Measurements from ENCODE around the gene SIDT2.

DNA sequence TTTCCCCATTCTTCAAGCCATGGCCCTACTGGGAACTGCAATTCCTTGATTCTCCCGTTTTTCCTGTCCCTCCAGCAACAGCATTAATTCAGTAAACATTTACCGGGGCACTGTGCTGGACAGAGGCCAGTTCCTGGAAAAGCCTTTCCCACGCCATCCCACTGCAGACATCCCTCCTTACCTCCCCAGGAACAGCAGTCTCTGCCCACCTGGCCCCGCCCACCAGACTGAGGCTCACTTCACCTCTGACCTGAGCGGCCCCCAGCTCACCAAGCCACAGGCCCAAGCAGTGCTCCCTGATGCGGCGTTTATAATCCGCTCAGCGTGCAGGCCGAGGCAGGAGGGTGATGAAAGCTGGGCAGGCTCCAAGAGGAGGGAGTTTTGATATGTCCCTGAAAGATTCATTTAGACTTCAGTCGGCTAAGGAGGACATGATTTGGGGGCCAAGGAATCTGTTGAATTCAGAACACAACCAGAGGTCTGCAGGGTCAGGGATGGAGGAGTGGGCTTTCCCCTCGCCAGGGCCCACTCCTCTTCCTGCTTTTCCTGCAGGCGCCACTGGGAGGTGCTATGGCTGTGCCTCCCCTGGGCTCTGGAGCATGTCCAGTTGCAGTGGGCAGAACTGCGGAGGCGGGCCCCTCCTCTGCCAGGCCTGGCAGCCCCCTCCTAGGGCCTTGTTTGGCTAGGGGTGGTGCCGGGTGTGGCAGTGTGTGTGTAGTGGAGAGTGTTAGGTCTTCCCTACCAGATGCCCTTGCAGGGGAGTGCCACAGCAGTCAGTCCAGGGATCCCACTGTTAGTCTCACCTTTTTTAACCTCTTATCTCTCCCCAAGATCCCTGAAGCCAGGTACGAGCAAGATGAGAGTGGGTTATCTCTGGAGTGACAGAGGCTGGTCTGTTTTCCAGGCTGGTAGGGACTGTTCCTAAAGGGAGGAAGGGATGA lies 19.2 kb downstream of the SIDT2 start:
- TF ChIP-seq, protein P1, sequence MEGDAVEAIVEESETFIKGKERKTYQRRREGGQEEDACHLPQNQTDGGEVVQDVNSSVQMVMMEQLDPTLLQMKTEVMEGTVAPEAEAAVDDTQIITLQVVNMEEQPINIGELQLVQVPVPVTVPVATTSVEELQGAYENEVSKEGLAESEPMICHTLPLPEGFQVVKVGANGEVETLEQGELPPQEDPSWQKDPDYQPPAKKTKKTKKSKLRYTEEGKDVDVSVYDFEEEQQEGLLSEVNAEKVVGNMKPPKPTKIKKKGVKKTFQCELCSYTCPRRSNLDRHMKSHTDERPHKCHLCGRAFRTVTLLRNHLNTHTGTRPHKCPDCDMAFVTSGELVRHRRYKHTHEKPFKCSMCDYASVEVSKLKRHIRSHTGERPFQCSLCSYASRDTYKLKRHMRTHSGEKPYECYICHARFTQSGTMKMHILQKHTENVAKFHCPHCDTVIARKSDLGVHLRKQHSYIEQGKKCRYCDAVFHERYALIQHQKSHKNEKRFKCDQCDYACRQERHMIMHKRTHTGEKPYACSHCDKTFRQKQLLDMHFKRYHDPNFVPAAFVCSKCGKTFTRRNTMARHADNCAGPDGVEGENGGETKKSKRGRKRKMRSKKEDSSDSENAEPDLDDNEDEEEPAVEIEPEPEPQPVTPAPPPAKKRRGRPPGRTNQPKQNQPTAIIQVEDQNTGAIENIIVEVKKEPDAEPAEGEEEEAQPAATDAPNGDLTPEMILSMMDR (IDR thresholded peaks at IDR 0.05), result peak in 1 of 3 experiments; percentile 16
- TF ChIP-seq POLR2A (IDR thresholded peaks at IDR 0.05), result no peak

Data from testis (tissue), 2 donors.